Suppressor macrophage (primary cell): ENCODE measurements around the gene DAZAP1.

ENCODE experiments used
- DNase-seq, 4 experiments: peaks; one replicate each; pipeline ENCODE4 v3.0.0-alpha.2; 2020 to 2022

Gene DAZAP1

DNA sequence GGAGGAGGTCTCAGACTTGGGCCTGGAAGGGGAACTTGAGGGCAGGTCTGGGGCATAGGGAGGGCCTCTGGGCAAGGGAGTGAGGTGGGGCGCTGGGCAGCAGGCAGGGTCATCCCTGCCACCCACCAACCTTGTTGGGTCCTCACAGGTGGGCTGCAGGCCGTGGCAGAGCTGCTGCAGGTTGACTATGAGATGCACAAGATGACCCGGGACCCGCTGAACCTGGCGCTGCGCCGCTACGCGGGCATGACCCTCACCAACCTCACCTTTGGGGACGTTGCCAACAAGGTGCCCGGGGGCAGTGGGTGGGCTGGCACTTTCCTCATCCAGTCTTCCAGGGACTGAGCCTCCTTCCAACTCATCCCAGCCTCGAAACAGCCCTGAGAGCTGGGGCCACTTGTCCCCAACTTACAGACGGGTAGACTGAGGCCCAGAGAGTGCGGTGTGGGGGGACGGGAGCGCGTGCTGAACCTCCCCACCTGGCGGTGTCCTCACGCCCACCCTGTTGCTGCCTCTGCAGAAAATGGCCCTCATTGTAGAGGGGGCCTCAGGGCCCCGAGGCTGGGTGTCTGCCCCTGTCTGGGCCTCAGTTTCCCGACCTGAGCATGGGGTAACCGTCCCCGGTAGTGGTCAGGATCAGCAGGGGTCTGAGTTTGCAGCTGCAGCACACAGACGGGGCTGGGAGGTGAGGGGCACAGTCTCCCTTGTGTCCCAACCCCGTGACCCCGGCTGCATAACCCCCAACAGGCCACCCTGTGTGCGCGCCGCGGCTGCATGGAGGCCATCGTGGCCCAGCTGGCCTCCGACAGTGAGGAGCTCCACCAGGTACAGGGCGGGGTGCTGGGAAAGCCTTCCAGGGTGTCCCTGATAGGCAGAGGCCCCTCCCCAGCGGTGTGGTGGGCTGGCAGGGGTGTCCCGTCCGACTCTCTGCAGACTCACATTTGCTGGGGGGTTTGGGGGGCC is 52.9 kb downstream of the DAZAP1 start:
- DNase-seq = no peak

DNA sequence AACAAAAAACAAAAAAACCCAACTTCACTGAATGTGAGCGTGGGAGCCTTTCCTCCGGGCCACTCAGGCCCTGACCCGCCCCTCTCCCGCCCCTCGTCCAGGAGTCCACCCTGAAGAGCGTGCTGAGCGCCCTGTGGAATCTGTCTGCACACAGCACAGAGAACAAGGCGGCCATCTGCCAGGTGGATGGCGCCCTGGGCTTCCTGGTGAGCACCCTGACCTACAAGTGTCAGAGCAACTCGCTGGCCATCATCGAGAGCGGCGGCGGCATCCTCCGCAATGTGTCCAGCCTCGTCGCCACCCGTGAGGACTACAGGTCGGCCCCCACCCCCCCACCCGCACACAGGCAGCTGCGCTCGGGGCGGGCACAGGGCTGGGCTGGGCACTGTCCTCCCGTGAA is 54.5 kb downstream of the DAZAP1 start:
- no peak for DNase-seq

DNA sequence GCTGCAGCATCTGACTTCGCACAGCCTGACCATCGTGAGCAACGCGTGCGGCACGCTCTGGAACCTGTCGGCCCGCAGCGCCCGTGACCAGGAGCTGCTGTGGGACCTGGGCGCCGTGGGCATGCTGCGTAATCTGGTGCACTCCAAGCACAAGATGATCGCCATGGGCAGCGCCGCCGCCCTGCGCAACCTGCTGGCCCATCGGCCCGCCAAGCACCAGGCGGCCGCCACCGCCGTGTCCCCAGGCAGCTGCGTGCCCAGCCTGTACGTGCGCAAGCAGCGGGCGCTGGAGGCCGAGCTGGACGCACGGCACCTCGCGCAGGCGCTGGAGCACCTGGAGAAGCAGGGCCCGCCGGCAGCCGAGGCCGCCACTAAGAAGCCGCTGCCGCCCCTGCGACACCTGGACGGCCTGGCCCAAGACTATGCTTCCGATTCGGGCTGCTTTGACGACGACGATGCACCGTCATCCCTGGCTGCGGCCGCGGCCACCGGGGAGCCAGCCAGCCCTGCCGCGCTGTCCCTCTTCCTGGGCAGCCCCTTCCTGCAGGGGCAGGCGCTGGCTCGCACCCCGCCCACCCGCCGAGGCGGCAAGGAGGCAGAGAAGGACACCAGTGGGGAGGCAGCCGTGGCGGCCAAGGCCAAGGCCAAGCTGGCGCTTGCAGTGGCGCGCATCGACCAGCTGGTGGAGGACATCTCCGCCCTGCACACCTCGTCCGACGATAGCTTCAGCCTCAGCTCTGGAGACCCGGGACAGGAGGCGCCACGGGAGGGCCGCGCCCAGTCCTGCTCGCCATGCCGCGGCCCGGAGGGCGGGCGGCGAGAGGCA is 58.0 kb downstream of the DAZAP1 start:
- DNase-seq = peak; percentile 41 to 76 (median 58)

DNA sequence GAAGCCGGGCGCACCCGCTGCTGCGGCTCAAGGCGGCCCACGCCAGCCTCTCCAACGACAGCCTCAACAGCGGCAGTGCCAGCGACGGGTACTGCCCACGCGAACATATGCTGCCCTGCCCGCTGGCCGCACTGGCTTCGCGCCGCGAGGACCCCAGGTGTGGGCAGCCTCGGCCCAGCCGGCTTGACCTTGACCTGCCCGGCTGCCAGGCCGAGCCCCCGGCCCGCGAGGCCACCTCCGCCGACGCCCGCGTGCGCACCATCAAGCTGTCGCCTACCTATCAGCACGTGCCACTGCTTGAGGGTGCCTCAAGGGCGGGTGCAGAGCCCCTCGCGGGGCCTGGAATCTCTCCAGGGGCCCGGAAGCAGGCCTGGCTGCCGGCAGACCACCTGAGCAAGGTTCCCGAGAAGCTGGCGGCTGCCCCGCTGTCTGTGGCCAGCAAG is 58.7 kb downstream of the DAZAP1 start:
- DNase-seq = no peak

DNA sequence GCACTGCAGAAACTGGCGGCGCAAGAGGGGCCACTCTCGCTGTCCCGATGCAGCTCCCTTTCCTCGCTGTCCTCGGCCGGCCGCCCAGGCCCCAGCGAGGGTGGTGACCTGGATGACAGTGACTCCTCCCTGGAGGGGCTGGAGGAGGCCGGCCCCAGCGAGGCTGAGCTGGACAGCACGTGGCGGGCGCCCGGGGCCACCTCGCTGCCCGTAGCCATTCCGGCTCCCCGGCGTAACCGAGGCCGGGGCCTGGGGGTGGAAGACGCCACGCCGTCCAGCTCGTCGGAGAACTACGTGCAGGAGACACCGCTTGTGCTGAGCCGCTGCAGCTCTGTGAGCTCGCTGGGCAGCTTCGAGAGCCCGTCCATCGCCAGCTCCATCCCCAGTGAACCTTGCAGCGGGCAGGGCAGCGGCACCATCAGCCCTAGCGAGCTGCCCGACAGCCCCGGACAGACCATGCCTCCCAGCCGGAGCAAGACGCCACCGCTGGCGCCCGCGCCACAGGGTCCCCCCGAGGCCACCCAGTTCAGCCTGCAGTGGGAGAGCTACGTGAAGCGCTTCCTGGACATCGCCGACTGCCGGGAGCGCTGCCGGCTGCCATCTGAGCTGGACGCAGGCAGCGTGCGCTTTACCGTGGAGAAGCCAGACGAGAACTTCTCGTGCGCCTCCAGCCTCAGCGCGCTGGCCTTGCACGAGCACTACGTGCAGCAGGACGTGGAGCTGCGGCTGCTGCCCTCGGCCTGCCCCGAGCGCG is 59.3 kb downstream of the DAZAP1 start:
- peak in 1 of 4 experiments; percentile 32 for DNase-seq

DNA sequence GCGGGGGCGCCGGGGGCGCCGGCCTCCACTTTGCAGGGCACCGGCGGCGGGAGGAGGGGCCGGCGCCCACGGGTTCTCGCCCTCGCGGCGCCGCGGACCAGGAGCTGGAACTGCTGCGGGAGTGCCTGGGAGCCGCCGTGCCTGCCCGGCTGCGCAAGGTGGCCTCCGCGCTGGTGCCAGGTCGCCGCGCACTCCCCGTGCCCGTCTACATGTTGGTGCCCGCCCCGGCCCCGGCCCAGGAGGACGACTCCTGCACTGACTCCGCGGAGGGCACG is 59.8 kb downstream of the DAZAP1 start:
- DNase-seq = no peak

DNA sequence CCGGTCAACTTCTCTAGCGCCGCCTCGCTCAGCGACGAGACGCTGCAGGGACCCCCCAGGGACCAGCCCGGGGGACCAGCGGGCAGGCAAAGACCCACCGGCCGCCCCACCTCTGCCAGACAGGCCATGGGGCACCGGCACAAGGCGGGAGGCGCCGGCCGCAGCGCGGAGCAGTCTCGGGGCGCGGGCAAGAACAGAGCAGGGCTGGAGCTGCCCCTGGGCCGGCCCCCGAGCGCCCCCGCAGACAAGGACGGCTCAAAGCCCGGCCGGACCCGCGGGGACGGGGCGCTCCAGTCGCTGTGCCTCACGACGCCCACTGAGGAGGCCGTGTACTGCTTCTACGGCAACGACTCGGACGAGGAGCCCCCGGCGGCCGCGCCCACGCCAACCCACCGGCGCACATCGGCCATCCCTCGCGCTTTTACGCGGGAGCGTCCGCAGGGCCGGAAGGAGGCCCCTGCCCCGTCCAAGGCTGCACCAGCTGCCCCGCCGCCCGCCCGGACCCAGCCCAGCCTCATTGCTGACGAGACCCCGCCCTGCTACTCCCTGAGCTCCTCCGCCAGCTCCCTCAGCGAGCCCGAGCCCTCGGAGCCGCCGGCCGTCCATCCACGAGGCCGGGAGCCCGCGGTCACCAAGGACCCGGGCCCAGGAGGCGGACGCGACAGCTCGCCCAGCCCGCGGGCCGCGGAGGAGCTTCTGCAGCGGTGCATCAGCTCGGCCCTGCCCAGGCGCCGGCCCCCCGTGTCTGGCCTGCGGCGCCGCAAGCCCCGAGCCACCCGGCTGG is 60.3 kb downstream of the DAZAP1 start:
- no peak for DNase-seq

DNA sequence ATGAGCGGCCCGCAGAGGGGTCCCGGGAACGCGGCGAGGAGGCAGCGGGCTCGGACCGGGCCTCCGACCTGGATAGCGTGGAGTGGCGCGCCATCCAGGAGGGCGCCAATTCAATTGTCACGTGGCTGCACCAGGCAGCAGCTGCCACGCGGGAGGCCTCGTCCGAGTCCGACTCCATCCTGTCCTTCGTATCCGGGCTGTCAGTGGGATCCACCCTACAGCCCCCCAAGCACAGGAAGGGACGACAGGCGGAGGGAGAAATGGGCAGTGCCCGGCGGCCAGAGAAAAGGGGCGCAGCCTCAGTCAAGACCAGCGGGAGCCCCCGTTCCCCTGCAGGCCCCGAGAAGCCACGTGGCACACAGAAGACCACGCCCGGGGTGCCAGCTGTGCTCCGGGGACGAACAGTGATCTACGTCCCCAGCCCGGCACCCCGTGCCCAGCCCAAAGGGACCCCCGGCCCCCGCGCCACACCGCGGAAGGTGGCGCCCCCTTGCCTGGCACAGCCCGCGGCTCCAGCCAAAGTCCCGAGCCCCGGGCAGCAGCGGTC is 61.0 kb downstream of the DAZAP1 start:
- no peak for DNase-seq

DNA sequence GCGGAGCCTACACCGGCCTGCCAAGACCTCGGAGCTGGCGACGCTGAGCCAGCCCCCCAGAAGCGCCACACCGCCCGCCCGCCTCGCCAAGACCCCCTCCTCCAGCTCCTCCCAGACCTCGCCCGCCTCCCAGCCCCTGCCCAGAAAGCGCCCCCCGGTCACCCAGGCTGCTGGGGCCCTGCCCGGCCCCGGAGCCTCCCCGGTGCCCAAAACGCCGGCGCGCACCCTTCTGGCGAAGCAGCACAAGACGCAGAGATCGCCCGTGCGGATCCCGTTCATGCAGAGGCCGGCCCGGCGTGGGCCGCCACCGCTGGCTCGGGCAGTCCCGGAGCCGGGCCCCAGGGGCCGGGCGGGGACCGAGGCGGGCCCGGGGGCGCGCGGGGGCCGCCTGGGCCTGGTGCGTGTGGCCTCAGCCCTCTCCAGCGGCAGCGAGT is 61.5 kb downstream of the DAZAP1 start:
- peak; percentile 29 to 79 (median 58) for DNase-seq

DNA sequence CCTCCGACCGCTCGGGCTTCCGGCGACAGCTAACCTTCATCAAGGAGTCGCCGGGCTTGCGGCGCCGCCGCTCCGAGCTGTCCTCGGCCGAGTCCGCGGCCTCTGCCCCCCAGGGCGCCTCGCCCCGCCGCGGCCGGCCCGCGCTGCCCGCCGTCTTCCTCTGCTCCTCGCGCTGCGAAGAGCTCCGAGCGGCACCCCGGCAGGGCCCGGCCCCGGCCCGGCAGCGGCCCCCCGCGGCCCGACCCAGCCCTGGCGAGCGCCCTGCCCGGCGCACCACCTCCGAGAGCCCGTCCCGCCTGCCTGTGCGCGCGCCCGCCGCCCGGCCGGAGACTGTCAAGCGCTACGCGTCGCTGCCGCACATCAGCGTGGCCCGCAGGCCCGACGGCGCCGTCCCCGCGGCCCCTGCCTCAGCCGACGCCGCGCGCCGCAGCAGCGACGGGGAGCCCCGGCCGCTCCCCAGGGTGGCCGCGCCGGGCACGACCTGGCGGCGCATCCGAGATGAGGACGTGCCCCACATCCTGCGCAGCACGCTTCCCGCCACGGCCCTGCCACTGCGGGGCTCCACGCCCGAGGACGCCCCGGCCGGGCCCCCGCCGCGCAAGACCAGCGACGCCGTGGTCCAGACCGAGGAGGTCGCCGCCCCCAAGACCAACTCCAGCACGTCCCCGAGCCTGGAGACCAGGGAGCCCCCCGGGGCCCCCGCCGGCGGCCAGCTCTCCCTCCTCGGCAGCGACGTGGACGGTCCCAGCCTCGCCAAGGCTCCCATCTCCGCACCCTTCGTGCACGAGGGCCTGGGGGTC is 62.1 kb downstream of the DAZAP1 start:
- DNase-seq = peak in 1 of 4 experiments; percentile 50

DNA sequence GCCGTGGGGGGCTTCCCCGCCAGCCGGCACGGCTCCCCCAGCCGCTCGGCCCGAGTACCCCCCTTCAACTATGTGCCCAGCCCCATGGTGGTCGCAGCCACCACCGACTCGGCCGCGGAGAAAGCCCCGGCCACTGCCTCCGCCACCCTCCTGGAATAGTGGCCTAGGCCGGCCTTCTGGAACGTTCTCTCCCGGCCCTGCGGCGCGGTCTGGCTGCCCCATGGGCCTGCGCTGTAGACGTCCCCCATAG is 62.6 kb downstream of the DAZAP1 start:
- DNase-seq = no peak

DNA sequence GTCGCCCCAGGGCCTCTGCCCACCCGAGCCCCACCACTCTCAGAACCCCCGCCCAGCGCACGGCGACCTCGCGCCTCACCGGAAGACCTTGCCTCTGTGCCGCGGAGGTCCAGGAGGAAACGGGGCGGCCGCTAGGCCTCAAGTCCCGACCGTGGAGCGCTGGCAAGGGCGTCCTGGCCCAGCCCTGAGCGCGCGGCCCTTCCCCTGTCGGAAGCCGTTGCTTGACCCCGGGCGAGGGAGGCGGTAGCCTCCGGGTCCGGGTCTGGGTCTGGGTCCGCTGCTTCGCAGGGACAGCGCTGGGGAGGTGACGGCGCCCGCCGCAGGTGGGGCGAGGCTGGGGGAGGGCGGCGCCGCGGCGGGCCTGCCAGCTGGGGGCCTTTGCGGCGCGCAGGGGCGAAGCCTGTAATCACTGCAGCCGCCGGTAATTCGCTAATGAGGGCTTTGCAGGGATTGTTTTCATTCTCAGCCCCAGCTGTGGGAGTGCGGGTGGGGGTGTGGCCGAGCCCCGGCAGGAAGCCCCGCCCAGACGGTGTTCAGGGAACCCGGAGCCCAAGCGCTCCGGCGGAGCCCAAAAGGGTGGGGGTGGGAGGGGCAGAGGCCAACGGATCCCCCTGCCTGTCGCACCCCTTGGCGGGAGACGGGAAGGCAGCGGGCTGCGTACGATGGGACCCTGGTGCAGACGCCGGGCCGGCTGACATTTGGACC is 63.1 kb downstream of the DAZAP1 start:
- DNase-seq = peak in 2 of 4 experiments; percentile 40 to 55

DNA sequence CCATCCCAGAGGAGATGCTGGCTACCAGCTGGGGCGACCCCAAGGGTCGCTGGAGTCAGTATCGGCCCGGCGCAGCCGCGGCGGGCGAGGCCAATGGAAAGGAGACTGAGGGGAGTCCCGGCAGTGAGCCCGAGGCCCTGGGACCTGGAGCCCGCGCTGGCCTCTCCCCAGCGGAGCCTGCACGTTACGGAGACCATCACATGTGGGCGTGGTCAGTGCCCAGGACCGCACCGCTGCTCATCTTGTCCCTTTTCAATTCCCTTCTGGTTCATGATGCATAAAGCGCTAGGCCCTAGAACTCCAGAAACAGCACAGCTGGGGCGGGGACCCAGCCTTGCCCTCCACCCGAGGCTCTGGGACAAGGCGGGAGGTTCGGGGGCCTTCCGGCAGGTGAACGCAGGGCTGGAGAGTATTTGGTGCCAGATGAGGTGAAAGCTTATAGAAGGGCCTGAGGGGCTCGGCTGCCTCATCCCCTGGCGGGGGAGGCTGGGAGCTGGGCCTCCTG is 63.7 kb downstream of the DAZAP1 start:
- DNase-seq = peak in 1 of 4 experiments; percentile 33

DNA sequence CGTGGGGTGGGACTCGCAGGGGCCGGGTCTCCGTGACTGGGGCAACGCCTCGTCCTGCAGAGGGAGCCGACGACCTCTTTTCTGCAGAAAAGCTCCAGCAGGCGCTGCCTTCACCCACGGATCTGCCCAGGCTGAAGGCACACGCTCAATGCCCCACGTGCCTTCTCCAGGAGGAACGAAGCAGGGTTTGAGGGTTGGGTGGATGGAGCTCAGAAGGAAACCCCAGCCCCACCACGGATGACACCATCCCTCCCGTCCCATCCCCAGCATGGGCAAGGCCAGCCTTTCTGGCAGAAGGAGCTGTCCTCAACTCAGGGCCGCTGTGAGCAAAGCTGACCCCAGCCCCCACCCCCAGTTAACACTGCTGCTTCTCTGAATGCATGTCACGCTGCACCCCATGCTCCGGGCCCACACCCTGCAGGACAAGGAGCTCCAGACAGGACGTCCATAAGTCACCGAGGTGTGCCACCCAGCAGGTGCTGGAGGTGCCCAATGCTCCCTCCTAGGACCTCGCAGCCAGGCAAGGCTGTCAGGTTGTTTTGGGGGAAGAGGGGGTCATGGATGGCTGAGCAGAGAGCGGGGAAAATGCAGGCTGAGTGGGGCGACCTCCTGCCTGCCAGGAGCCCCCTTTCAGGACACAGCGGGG is 64.3 kb downstream of the DAZAP1 start:
- DNase-seq = peak; percentile 13 to 67 (median 56)

DNA sequence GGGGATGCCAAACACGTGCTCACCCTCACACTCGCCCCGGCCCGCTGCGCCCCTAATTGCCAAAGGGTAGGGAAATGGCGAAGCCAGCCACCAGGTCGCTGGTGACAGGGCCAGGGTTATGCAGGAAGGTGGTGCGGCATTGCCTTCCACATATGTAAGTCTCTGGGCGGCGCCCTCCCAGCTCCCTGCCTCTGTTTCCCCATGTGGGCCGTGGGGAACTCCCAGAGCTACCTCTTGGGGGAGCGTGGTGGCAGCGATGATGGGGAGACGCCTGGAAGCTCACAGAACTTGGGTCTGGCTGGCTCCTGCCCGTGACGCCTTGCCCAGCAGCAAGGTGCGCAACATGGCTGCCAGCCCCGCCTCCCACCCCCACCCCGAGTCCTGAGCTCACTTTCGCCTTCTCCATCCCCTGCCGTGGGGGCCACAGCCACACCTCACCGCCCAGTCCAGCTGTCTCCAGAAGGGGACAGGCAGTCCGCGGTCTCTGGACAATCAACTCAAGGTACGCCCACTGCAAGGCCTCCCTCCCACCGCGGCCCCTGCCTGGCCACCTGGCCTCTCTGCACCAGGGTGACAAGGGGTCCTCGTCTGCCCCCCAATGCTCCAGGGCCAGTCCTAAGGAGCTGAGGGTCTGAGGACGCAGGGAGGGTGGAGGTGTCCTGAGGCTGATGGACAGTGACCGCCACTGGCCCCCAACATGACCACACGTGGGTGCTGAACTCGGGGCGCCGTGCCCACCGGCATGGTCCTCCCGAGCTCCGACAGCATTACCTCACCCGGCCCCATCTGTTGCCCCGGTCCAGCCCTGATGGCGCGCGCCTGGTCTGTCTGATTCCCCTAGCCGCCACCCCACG is 65.1 kb downstream of the DAZAP1 start:
- no peak for DNase-seq

DNA sequence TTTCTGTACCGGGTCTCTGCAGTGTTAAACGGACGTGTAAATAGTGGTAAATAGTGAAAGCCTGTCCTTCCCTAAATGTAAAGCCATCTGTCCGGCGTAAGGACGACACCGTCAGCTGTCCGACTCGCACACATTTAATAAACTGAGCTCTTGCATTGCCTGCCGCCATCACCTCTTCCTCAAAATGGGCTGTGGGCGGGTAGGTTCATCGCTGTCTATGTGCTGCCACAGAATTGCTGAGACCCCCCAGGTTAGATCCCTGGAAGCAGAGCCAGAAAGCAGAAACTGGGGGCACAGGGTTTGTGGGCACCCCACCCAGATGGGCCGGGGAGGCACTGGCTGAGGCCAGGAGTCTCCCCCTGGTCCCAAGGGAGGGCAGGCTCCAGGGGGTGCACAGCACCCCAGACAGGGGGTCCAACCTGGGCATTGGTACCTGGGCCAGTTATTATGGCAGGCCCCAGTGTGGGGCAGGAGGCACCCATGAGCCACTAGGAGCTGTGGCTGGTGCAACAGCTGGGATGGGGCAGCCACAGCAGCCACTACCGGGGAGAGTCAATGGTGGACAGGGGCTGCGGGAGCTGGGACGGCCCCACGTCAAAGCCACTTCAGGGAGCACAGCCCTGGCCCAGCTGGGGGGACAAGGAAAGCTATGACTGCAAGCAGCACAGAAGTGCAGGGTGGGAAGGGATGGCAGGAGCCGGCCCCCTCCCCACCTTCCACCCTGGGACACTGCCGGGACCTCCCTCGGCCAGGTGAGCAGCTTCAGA is 65.9 kb downstream of the DAZAP1 start:
- DNase-seq = no peak

DNA sequence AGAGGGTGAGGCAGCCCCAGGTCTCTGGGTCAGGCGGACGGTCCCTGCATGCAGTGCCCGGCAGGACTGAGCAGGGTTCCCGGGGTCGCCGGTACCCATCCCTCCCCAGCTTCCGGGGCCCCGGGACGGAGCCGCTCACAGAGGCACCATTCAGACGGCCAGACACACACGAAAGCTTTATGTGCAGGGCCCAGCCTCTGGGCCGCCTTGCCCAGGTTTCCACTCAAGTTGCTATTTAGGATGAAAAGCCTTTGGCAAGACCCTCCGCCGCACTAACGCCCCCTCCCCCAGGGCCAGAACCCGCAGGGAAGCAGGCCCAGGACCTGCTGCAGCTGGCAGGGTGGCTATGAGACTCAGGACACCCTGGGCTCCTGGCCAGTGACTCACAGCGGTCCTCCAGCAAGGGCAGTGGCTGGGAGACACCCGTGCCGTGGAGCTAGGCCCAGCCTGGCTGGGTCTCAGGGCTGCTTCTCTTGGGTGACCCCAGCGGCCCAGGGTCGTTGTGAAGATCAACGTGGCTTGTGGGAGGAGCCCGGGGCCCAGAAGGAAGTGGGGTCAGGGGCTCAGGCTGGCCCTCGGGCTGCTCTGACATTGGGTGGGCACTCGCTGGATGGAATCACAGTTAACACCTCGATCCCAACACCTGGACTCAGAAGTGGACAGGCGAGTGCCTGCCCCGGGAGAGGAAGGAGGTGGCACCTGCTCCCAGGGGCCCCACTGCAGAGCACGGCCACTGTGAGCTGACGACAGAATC is 66.8 kb downstream of the DAZAP1 start:
- DNase-seq = no peak
